Measurements from ENCODE around the gene ZNF581.

The ZNF581 gene

DNA sequence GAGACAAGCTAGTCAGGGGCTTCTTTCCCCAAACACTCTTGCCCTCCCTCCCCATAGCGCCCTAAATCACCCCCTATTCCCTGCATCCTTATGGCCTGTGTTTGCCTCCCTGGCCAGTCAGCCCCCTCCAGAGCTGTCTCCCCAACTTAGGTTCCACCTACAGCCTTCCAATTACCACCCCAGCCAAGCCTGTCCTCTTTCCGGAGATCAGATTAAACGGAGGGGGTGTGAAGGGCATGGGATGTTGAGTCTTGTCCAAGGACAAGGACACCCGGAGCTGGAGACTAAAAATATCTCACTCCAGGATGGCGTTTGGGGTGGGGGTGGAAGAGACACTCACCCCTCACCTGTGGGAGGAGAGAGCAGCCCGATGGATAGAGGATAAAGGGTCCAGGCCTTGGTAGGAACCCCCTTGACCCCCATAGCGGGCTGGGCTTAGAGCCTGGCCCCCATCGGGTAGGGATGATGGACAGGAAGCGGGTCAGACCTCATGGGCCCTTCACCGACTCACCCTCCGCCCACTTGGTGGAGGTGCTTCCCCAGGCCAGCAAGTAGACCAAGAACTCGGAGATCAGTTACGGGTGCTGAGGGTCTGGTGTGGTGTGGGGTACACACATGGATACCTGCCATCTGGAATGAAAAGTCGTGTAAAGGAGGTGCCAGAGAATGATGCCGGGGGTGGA lies 32.0 kb upstream of the ZNF581 start:
- no peak for DNase-seq (ENCODE audit: low read depth)

DNA sequence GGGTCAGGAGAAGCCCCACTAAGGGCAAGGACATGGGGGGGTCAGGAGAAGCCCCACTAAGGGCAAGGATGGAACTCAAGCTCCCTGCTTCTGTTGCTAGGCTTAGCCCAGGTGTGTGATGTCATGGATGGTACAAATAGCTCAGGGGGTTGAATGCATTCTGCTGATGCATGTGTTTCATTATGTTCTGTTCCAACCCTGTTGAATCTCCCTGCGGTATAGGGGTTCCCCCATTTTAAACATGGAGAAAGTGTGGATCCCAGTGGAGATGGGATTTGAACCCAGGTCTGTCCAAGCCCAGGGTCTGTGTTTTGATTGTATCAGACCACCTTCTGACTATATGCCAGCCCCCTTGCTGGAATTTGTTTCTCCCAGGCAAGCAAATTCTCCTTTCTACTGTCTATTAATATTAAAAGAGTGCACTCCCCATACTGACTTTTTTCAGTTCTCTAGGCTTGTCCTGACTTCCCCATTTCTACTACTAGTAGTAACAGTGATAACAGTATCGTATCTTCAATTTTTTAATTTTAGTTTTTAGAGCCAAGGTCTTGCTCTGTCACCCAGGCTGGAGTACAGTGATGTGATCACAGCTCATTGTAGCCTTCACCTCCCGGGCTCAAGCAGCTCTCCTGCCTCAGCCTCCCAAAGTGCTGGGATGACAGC lies 31.3 kb upstream of the ZNF581 start:
- no peak for DNase-seq (ENCODE audit: low read depth)

DNA sequence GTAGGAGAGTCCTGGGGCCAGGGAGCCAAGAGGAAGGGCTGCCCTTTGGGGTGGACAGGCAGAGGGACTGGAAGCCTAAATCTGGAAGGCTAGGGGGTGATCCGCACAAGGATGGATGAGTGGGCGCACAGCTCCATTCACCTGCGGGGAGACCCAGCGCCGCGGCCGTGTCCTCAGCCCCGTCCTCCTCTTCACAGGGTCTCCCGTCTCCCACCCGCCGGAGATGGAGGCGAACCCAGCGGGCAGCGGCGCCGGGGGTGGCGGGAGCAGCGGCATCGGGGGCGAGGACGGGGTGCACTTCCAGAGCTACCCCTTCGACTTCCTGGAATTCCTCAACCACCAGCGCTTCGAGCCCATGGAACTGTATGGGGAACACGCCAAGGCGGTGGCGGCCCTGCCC lies 30.1 kb upstream of the ZNF581 start:
- DNase-seq (ENCODE audit: low read depth), result no peak

DNA sequence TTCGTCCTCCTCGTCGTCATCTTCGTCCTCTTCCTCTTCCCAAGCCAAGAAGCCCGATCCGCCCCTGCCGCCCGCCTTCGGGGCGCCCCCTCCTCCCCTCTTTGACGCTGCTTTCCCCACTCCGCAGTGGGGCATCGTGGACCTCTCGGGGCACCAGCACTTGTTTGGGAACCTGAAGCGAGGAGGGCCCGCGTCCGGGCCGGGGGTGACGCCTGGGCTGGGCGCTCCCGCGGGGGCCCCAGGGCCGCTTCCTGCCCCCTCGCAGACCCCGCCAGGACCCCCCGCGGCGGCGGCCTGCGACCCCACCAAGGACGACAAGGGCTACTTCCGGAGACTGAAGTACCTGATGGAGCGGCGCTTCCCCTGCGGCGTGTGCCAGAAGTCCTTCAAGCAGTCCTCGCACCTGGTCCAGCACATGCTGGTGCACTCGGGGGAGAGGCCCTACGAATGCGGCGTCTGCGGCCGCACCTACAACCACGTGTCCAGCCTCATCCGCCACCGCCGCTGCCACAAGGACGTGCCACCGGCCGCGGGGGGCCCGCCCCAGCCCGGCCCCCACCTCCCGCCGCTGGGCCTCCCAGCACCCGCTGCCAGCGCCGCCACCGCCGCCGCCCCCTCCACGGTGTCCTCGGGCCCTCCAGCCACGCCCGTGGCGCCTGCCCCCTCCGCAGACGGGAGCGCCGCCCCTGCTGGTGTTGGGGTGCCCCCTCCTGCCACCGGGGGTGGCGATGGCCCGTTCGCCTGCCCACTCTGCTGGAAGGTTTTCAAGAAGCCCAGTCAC lies 29.3 kb upstream of the ZNF581 start:
- DNase-seq (ENCODE audit: low read depth), result no peak

DNA sequence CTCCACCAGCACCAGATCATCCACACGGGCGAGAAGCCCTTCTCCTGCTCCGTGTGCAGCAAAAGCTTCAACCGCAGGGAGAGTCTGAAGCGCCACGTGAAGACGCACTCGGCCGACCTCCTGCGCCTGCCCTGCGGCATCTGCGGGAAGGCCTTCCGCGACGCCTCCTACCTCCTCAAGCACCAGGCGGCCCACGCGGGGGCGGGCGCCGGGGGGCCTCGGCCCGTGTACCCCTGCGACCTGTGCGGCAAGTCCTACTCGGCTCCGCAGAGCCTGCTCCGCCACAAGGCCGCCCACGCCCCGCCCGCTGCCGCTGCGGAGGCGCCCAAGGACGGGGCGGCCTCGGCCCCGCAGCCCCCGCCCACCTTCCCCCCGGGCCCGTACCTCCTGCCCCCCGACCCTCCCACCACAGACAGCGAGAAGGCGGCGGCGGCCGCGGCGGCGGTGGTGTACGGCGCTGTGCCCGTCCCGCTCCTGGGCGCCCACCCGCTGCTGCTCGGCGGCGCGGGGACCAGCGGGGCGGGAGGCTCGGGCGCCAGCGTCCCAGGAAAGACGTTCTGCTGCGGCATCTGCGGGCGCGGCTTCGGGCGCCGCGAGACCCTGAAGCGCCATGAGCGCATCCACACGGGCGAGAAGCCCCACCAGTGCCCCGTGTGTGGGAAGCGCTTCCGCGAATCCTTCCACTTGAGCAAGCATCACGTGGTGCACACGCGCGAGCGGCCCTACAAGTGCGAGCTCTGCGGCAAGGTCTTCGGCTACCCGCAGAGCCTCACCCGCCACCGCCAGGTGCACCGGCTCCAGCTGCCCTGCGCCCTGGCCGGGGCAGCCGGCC lies 28.5 kb upstream of the ZNF581 start:
- no peak for DNase-seq (ENCODE audit: low read depth)

DNA sequence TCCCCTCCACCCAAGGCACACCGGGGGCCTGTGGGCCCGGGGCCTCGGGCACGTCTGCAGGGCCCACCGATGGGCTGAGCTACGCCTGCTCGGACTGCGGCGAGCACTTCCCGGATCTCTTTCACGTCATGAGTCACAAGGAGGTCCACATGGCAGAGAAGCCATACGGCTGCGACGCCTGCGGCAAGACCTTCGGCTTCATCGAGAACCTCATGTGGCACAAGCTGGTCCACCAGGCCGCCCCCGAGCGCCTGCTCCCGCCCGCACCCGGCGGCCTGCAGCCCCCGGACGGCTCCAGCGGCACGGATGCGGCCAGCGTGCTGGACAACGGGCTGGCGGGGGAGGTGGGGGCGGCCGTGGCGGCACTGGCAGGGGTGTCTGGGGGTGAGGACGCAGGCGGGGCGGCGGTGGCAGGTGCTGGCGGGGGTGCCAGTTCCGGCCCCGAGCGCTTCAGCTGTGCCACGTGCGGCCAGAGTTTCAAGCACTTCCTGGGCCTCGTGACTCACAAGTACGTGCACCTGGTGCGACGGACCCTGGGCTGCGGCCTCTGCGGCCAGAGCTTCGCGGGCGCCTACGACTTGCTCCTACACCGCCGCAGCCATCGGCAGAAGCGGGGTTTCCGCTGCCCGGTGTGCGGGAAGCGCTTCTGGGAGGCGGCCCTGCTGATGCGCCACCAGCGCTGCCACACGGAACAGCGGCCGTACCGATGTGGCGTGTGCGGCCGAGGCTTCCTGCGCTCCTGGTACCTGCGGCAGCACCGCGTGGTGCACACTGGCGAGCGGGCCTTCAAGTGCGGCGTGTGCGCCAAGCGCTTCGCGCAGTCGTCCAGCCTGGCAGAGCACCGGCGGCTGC lies 27.7 kb upstream of the ZNF581 start:
- no peak for DNase-seq (ENCODE audit: low read depth)

DNA sequence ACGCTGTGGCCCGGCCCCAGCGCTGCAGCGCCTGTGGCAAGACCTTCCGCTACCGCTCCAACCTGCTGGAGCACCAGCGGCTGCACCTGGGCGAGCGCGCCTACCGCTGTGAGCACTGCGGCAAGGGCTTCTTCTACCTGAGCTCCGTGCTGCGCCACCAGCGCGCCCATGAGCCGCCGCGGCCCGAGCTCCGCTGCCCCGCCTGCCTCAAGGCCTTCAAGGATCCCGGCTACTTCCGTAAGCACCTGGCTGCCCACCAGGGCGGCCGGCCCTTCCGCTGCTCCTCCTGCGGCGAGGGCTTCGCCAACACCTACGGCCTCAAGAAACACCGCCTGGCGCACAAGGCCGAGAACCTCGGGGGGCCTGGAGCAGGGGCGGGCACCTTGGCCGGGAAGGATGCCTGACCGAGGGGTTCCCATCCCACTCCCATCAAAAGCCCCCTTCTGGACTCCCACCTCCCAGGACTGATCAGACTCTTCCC lies 27.0 kb upstream of the ZNF581 start:
- no peak for DNase-seq (ENCODE audit: low read depth)

DNA sequence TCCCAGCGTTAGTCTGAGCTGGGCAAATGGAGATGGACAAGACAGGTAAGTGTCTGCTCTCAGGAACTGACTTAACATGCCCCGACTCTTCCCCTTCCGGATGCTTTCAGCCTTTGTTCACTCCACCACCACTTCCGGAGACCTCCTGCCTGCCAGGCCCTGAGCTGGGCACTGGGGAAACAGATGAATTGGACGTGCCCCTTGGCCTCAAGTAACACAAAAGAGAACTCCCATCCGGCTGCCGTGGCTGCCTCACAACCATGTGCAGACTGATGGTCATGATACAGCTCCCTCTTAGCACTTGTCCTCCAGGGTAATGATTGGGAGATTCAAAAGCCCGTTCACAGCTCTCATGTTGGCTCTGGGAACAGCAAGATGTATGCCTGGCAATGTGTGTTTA lies 26.0 kb upstream of the ZNF581 start:
- DNase-seq (ENCODE audit: low read depth), result no peak

DNA sequence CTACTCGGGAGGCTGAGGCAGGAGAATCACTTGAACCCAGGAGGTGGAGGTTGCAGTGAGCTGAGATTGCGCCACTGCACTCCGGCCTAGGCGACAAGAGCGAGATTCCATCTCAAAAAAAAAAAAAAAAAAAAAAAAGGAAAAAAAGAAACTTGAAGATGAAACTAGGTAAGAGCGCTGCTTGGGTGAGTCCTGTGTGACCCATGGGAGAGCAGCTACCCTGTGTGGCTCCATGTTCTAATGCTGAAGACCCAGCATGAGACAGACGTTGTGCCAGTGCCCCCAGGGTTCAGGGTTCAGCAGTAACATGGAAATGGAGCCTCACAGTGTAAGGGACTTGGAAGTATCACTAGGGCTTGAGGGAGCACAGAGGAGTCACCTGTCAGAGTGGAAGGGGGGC lies 25.0 kb upstream of the ZNF581 start:
- no peak for DNase-seq (ENCODE audit: low read depth)

DNA sequence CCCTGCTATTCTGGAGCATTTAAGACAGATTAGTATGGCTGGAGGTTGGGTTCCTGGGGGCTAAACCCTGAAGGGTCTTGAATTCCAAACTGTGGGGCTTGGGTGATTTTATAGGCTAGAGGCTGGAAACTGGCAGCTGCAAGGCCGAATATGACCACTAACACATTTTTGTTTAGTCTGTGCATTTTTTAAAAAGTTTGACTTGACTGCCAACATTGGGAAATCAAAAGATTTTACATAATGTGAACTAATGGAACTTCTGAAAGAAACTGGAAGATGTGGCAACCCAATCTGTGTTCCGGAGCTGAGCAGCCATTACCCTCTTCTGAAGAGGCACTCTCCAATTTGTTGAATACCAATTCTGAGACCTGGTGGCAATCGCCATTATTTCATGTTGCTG lies 24.2 kb upstream of the ZNF581 start:
- DNase-seq (ENCODE audit: low read depth), result no peak

DNA sequence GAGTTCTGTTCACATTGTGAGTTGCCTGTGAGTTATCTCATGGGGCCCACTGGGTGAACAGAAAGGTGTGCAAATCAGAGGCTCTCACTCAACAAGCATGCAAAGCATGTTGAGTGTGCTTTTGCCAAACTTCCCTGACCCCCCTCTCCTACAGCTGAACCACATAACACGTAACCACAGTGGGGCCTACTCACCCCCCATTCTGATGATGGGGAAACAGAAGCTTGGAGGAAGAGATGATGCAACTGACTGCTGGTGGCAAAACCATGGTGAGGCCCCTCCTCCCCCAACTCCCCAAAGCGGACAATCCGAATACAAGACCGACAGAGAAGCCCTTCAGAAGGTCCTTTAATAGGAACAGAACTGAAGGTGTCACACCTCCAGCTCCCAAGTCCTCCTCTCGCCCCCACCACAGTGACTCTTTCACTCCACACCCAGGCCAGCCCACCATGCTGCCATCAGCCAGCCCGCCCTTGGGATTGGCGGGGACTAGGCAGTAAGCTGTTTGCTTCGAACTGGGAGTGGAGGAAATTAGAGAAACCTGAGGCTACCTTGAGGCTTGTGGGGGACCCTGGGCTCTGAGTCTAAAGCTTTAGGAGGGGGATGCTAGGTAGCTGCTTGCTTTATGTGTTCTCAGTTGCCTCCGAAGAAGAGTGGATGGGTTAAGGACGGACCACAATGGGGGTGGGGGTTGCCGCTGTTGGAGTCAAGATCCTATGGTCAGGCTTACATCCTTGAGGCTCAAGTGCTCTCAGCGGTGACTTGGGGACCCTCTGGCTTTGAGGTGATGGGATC lies 22.8 kb upstream of the ZNF581 start:
- DNase-seq (ENCODE audit: low read depth), result no peak

DNA sequence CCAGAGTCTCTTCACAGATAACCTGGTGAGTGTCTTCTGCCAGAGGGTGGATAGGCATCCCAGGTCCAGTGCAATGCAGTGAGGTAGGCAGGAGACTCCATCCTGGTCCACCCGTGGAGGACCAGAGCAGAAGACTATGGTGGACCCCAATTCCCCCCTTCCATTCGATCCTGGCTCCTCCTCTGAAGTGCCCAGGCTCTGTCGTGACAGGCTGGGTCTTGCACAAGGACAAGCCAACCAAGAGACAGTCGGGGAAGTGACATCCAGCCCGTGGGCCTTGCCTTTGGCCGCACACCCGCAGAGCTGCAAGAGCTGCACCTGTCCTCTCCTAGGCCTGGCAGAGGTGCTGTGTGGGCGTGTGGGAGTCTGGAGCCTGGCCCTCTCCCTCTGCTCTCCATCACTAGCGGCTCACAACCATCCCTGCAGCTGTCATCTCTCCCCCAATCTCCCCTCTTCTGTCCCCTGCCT lies 22.2 kb upstream of the ZNF581 start:
- no peak for DNase-seq (ENCODE audit: low read depth)

DNA sequence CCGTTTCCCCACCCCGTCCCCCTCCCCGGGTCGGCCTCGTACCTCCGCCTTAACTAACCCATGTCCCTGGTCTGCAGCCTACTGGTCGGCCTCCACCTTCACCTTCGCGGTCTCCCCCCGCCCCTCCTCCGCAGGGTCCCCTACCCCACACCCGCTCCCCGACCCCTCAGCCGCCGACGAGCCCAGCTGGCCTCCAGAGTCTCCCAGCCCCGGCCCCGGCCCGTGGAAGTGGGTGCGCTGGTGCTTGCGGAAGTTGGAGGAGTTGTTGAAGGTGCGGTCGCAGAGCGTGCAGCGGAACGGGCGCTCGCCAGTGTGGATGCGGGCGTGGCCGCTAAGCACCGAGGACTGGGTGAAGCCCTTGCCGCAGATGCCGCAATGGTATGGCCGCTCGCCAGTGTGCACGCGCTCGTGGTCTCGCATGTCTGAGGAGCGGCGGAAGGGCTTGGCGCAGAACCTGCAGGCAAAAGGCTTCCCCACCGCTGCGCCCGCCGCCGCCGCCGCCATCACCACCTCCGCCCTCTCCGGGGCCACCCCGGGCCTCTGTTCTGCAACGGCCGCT lies 21.7 kb upstream of the ZNF581 start:
- no peak for DNase-seq (ENCODE audit: low read depth)

DNA sequence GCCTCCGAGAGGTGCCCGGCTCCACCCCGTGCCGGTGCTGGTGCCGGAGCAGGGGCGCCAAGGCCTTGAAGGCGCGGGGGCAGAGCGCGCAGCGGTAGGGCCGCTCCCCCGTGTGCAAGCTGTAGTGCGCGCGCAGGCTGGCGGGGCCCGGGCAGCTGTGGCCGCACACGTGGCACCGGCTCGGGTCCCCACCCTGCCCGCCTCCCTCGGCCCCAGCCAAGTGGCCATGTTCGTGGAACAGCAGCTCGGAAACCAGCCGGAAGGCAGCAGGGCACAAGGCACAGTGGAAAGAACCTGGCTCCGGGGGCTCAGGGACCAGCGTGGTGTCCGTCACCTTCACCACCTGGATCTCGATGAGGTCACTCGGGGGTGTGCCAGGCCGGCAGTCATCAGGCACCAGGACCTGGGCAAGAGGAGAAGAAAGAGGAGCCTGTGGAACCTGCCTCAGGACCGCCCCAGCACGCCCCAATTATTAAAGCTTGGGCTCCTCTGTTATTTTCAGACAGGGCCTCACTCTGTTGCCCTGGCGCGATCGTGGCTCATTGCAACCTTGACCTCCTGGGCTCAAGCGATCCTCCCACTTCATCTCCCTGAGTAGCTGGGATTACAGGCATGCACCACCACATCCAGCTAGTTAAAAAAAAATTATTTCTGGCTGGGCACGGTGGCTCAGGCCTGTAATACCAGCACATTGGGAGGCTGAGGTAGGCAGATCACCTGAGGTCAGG lies 21.0 kb upstream of the ZNF581 start:
- DNase-seq (ENCODE audit: low read depth), result no peak

DNA sequence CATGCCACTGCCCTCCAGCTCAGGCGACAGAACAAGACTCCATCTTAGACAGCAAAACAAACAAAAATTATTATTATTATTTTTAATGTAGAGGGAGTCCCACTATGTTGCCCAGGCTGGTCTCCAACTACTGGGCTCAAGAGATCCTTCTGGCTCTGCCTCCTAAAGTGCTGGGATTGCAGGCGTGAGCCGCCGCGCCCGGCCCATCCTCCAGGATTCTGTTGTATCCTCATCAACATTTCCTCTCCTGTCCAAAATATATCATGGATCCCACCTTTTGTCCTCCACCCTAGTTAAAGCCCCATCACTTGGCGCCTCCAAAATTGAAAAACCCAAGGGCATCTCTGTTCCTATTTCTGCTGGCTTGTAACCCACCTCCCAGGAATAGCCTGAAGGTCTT lies 20.3 kb upstream of the ZNF581 start:
- DNase-seq (ENCODE audit: low read depth), result no peak

DNA sequence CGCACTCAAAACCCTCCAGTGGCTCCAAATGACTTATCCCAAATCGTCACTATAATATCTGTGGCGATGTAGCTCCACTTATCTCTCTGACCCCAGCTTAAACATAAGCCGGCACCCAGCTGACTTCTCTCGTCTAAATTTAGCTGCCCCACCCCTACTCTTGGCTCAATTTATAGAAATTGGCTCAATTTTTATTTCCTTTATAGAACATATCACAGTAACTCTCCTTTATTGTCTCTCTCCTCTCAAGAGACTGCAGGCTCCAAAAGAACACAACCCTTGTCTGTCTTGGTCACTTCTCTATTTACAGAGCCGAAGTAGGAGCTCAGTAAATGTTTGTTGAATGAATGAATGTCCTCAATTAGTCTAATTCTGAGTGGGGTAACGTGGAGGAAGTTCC lies 19.9 kb upstream of the ZNF581 start:
- DNase-seq (ENCODE audit: low read depth), result no peak

DNA sequence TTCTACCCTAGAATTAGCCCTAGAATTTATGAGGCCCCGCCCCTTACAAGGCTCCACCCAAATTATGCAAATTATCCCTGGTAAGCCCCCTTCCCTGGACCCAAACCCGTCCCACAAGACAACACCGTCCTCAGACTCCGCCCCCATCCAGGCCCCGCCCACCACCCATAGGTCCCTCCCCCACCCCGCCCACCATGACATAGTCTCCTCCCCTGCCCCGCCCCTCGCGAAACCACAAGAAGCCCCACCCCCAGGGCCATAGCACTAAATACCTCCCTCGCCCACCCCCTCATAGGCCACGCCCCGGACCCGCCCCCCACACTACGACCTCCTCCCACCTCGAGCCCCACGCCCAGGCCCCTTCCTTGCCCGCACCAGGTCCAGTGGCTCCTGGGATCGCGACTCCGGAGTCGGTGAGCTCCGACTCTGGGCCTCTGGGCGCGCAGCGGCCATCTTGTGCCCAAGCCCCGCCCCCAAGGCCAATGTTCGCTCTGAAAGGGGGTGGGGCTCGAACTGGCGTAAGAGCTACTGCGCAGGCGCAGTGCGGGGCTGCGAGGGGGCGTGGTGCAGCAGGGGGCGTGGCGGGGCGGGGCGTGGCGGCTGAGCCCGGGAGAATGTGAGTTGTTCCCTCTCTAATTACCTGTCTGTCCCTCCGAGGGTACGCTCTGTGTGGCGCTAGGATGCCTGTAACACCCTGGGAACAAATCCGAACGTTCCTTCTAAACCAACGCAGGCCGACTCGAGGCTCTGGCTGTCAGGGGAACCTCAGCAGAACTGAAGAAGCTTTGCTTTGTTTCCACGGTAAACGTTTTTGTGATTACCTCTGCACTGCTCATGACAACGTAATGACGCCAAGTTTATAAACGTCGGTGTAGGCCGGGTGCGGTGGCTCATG lies 19.1 kb upstream of the ZNF581 start, which contains the start of gene ZNF784:
ZNF784 (minus strand) TSS at position 458 of the 895 bp plus-strand sequence; CDS start at position 453, 5 bp downstream.
- no peak for DNase-seq (ENCODE audit: low read depth)

DNA sequence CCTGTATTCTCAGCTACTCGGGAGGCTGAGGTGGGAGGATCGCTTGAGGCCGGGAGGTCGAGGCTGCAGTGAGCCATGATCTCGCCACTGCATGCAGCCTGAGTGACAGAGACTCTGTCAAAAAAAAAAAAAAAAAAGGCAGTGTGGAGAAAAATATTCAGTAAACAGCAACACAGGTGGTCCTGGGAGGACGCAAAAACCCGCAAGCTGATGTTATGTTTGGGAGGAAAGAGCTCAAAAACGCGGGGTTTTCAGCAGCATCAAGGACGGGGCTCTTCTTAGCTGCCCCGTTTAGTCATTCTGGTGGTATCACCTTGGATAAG lies 18.5 kb upstream of the ZNF581 start:
- no peak for DNase-seq (ENCODE audit: low read depth)

All from HS-5 (cell line).